Thyroid gland (tissue), 4 donors: ENCODE results near the gene SNRNP25.

Source experiments
- CTCF ChIP-seq, 6 experiments: fragments of 200-600 bp in 3 of 6; fragments of 450-650 bp in 3 of 6; sonication (generic) in 3 of 6; IDR thresholded peaks; one replicate each; pipeline ENCODE4 v1.5.1; 2016 to 2019; ENCODE audit warnings: antibody characterized with exemption in 6 of 6, mild to moderate bottlenecking in 2 of 6, inconsistent platforms in 1 of 6, moderate library complexity in 1 of 6
- POLR2A ChIP-seq, 2 donors: fragments of 450-650 bp; IDR thresholded peaks; one replicate each; pipeline ENCODE4 v1.6.1; 2017; ENCODE audit warnings: antibody characterized with exemption in 2 of 2, mild to moderate bottlenecking in 2 of 2, moderate library complexity in 1 of 2

- no peak for TF ChIP-seq CTCF (IDR thresholded peaks at IDR 0.05)
- TF ChIP-seq POLR2A (IDR thresholded peaks at IDR 0.05): no peak
These were observed 29.5 kb downstream of the SNRNP25 start for GRCh38 chr16:83060-83603.
